NCI-H1417 (cell line): ENCODE measurements around the gene FBXL7.
A peak's percentile ranks its signal among the peaks of the same experiment; 100 is the strongest.

Experiments used
- DNase-seq, 3 experiments: peaks; one replicate each; lab custom pipeline; 2025; lab: John Stamatoyannopoulos, UW

FBXL7 gene

GRCh38 chr5:15539951-15540350, 40.0 kb downstream of the FBXL7 start:
- DNase-seq: no peak

- no peak for DNase-seq
Measured at GRCh38 chr5:15544039-15544438, 44.1 kb downstream of the FBXL7 start.

- no peak for DNase-seq
Measured at GRCh38 chr5:15545082-15545481, 45.1 kb downstream of the FBXL7 start.

- DNase-seq: no peak
Measured at GRCh38 chr5:15547261-15547839, 47.4 kb downstream of the FBXL7 start.

GRCh38 chr5:15549961-15550360, 50.0 kb downstream of the FBXL7 start:
- DNase-seq: no peak

- DNase-seq: no peak
Measured at GRCh38 chr5:15550502-15551112, 50.6 kb downstream of the FBXL7 start.

GRCh38 chr5:15551113-15551504, 51.1 kb downstream of the FBXL7 start:
- DNase-seq: no peak

GRCh38 chr5:15554542-15554941, 54.6 kb downstream of the FBXL7 start:
- no peak for DNase-seq

- DNase-seq: no peak
Measured at GRCh38 chr5:15555176-15555575, 55.2 kb downstream of the FBXL7 start.

GRCh38 chr5:15558240-15558639, 58.3 kb downstream of the FBXL7 start:
- DNase-seq: no peak

- DNase-seq: no peak
Measured at GRCh38 chr5:15558681-15559080, 58.7 kb downstream of the FBXL7 start.

GRCh38 chr5:15560421-15560820, 60.4 kb downstream of the FBXL7 start:
- no peak for DNase-seq

- no peak for DNase-seq
Measured at GRCh38 chr5:15564523-15564922, 64.5 kb downstream of the FBXL7 start.

- DNase-seq: no peak
Measured at GRCh38 chr5:15564957-15565356, 65.0 kb downstream of the FBXL7 start.

GRCh38 chr5:15566306-15566705, 66.3 kb downstream of the FBXL7 start:
- DNase-seq: no peak

GRCh38 chr5:15566789-15567188, 66.8 kb downstream of the FBXL7 start:
- DNase-seq: no peak

- no peak for DNase-seq
Measured at GRCh38 chr5:15570491-15570890, 70.5 kb downstream of the FBXL7 start.

- no peak for DNase-seq
Measured at GRCh38 chr5:15571081-15571480, 71.1 kb downstream of the FBXL7 start.

GRCh38 chr5:15571618-15572017, 71.6 kb downstream of the FBXL7 start:
- DNase-seq: no peak

- DNase-seq: no peak
Measured at GRCh38 chr5:15573590-15573989, 73.6 kb downstream of the FBXL7 start.

GRCh38 chr5:15574128-15574527, 74.1 kb downstream of the FBXL7 start:
- DNase-seq: no peak

- no peak for DNase-seq
Measured at GRCh38 chr5:15574806-15575325, 74.9 kb downstream of the FBXL7 start.

GRCh38 chr5:15575666-15576065, 75.7 kb downstream of the FBXL7 start:
- DNase-seq: no peak

GRCh38 chr5:15577132-15577531, 77.2 kb downstream of the FBXL7 start:
- peak in 1 of 3 experiments; percentile 10 for DNase-seq
